ENCODE data around the gene FAM234B.

The FAM234B gene

GRCh38 chr12:13121568-13121967, 77.4 kb downstream of the FAM234B start:
- no peak for DNase-seq

- DNase-seq: no peak
Observed at GRCh38 chr12:13124656-13125505, 80.7 kb downstream of the FAM234B start.

DNA sequence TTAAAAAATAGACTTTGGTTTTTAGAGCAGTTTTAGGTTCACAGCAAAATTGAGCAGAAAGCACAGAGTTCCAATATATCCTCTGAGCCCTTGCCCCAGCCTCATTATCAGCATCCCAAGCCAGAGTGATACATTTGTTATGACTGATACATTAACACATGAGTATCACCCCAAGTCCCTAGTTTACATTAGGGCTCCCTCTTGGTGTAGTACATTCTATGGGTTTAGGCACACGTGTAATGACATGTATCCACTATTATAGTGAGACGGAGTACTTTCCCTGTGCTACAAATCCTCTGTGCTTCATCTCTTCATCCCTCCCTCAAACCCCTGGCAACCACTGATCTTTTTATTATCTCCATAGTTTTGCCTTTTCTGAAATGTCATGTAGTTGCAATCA, 81.8 kb downstream of the FAM234B start:
- no peak for DNase-seq

GRCh38 chr12:13126494-13126893, 82.3 kb downstream of the FAM234B start:
- DNase-seq: no peak

GRCh38 chr12:13127444-13127843, 83.3 kb downstream of the FAM234B start:
- DNase-seq: no peak

DNA sequence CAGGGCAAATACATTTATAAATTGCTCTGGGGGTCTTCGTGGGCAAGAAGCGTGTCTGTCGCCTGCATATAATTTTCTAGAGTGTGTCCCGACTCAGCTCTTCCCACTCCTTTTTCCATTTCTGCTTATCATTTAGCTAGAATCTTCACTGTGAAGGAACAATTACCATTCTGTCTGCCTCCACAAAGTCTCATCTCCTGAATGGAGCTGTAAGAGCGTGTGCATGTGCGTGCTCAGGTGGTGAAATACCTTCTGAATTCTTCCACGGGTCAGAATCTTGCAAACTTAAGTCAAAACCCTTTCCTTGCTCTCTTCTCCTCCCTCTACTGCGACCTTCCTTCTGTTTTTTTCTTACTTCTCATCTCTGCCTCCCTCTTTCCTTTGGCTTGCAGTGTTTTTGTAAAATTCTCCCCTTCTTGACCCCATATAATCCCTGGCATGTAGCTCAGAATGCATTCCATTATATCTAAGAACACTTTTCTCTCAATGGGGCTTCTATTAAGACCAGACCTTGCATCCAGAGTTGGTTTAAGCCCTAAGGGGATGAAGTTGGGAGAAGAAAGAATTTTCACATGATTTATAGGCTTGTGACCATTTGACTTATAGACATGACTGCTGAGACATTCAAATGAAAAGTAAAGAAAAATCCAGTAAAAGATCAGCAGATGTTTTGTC, 84.2 kb downstream of the FAM234B start:
- DNase-seq: no peak

- DNase-seq: no peak
Observed at GRCh38 chr12:13130981-13131380, 86.8 kb downstream of the FAM234B start.
